GM04503 (cell line): ENCODE measurements around the gene RSRC1.
"Not testable (repeated sequence)": the region's sequence is repeated elsewhere in the genome, so short reads cannot be mapped to it uniquely, and the experiment has no call there.

Experiments used
- DNase-seq: peaks from one replicate; pipeline ENCODE4 v3.0.0-alpha.2; 2012; ENCODE audit warnings: low read depth

Gene RSRC1, protein sequence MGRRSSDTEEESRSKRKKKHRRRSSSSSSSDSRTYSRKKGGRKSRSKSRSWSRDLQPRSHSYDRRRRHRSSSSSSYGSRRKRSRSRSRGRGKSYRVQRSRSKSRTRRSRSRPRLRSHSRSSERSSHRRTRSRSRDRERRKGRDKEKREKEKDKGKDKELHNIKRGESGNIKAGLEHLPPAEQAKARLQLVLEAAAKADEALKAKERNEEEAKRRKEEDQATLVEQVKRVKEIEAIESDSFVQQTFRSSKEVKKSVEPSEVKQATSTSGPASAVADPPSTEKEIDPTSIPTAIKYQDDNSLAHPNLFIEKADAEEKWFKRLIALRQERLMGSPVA

DNA sequence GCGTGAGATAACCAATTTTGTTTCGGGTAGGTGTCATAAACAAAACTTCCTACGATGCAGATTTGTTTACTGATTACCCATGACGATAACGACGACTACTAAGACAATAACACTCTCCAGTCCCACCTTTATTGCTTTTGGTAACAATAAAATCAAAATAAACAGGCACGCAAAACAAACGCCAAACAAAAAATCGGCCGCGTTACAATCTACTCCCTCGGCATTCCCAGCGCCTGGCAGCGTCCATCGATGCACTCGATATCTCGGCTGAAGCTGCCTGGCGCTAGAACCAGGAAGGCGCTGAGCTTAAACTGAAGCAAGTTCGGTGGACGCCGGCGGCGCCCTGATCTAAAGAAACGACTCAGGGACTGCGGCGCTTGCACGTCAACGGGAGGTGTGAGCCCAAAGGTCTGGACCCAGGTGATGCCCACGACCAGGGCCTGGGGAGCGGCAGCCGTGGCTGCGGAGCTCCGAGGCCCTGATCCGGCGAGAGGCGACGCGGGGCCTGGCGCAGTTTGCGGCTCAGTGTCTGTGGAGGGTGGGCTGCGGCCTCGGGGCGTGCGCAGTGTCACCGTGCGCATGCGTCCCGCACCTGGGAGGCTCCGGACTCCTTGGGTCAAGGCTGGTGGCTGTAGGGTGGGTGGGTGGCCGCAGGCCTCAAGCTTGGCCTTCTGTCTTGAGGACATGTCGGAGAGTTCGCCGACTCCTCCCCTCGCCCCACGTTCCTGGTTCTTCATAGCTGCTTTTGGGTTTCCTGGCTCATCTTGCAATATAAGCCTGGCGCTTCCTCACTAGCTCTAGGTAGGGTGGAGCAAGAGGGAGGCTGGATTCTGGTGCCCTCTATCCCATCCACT, at the start of gene RSRC1:
Gene RSRC1 (plus strand): TSS at position 286 of the 854 bp plus-strand sequence. CDS start 12,016 bp downstream, outside the sequence.
- peak; percentile 64 for DNase-seq

DNA sequence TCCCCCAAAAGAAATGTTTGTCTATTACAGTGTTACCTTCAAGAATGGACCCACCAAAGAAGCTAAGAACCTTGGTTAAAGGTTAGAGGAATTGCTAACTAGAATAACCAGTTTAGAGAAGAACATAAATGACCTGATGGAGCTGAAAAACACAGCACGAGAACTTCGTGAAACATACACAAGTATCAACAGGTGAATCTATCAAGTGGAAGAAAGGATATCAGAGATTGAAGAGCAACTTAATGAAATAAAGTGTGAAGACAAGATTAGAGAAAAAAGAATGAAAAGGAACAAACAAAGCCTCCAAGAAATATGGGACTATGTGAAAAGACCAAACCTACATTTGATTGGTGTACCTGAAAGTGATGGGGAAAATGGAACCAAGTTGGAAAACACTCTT, 44.3 kb upstream of the RSRC1 start:
- DNase-seq, result not testable (repeated sequence)

DNA sequence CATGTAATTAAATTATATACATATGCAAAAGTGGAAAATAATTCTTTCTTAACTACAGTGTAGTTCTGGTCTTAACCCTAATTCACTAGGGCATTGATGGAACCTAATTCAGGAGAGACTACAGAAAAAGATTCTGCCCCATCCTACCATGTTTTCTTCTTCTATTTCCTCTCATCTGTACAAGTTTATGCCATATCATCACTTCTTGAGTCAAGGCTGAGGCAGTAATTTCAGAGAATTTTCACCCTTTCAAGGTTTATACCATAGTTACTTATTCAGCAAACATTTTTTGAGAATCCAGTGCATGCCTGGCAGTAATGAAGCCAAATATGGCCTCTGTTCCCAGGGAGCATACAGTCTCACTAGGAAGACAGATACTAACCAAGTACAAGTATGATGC, 37.1 kb upstream of the RSRC1 start:
- no peak for DNase-seq

DNA sequence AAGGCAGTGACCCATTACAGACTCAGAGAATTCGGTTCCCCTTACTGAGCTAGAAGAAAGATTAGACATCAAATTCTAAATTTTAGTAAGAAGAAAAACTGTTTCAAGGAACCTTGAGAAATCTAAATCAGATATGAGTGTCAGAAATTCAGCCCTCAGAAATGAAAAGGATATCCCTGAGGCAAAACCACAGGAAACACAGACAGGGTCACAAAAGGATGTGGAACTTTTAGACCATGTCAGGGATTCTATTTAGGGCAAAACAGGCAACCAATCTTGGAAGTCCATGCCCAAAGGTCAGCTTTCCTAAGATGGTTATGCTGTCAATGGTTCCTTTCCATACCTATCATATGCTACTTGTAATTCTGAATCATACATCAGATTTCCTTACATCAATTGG, 35.3 kb upstream of the RSRC1 start:
- DNase-seq, result no peak

DNA sequence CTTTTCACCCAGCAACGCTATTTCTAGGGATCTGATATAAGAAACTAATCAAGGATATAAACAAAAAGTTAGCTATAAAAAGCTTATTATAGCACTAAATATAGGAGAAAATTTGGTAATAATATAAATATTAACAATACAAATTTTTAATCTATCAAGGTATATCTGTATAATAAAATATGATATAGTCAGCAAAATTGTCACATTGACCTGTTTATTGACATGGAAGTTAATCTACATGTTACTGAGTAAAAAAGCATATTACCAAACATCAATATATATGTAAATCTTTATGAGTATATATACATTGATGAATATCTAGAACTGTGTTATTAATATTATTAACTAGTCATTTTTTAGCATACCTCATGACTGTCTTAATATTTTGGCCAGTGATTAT, 30.3 kb upstream of the RSRC1 start:
- DNase-seq, result no peak

DNA sequence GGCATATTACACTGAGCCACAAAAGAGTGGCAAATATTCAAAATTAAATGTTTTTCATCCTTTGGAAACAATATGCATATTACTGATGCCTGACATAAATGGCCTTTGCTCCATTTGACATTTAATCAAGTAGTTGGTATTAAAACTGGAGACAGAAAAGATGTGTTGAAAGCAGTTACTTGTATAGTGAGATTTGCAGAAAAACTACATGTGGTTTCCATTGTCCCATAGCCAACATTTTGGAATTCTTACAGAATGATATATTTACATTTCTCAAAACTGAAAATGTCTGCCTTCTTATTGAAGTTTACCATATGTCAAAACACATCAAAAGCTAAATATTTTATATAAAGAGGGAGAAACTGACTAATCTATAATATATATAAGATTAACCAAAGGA, 25.2 kb upstream of the RSRC1 start:
- no peak for DNase-seq

DNA sequence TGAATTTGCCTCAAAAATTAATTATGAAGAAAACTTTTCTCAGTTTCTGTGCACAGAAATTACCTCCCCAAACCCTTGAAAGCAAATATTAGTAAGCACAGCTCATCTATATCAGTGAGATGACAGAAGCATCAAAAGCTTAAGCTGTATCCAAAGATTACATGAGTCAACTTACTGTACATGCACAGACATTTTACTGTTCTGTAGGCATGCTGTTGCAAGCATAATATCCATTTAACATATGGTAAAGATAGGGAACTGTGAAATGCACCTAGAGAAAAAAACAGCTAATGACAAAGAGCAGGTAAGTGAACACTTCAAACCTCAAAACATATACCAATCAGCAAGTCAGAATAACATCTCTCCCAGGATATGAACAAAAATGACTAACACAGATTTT, 24.5 kb upstream of the RSRC1 start:
- DNase-seq, result no peak

DNA sequence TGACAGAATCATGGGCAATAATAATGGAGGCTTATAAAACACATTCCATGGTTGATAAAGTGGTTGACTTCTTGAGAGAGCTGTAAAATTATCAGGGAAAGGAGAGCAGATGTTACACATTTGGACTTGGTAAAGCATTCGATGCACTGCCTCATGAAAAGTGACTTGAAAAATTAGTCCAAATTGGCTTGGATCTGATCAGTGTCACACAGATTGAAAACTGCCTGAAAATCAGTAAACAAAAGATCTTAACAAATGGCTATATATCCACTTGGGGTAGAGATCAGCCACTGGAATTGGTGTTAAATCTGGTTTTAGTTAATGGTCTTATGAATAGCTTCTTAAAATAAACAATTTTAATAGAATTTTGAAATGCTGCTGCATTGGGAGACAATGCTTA, 24.0 kb upstream of the RSRC1 start:
- no peak for DNase-seq

DNA sequence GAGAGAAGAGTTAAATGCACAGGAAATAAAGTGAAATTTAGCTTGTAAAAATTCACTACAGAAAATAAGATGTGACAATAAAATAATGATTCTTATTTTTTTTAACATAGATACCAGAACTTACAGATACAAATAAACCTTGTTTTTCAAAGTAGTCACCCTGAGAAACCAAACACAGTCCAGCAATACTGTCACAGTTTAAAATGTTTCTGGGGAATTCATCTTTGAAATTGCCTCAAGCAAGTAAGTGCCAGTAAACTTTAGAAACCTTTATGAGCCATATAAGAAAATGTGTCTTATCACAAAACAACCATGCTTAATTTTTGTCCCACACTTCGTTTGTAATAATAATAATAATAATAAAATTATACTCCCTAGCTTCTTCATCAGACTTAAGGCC, 23.5 kb upstream of the RSRC1 start:
- no peak for DNase-seq

DNA sequence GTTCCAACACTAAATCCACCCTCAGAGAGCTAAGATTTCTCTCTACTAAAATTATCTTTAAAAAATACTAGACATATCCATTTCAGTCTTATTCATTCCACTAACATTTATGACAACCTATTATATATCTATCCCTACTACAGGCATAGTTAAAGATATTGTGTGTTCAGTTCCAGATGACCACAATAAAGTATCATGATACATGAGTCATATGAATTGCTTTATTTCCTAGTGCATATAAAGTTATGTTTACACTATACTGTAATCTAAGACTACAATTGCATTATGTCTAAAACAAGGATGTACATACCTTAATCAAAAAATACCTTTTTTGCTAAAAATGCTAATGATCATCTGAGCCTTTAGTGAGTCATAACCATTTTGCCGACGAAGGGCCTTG, 23.1 kb upstream of the RSRC1 start:
- DNase-seq, result no peak

DNA sequence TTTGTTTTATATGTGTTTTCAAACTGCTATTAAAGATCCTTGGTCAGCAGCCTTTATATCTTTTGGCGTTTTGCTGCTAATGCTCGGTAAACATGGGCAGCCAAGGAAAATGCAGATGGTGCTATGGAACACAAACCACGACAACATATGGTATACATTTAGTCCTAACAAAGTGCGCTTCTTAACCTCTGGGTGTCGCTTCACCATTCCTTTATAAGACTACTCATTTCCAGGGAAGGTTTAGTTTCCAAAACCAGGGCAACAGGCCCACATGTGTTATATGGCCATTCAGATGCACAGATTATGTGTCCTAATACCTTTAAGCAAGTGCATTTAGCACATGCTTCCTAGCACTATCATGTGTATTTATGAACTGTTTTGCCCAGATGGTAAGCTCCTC, 18.4 kb upstream of the RSRC1 start:
- peak; percentile 3 for DNase-seq

DNA sequence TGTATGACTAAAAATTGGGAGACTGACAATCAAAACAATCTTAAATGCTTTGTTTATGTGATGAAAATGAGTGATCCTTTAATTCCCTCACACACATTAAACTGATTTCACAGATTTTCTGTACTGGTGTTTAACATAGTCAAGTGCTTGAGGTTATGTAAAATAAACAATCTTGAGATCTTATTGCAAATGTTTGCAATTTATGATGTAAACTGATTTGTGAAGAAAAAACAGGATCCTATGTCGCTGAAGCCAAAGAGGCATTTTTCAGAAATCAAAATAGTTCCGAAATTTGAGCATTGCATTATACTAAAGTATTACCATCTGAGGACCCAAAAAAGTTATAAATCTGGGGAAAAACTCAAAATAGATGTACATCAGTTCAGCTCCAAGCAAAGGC, 16.4 kb upstream of the RSRC1 start:
- no peak for DNase-seq

DNA sequence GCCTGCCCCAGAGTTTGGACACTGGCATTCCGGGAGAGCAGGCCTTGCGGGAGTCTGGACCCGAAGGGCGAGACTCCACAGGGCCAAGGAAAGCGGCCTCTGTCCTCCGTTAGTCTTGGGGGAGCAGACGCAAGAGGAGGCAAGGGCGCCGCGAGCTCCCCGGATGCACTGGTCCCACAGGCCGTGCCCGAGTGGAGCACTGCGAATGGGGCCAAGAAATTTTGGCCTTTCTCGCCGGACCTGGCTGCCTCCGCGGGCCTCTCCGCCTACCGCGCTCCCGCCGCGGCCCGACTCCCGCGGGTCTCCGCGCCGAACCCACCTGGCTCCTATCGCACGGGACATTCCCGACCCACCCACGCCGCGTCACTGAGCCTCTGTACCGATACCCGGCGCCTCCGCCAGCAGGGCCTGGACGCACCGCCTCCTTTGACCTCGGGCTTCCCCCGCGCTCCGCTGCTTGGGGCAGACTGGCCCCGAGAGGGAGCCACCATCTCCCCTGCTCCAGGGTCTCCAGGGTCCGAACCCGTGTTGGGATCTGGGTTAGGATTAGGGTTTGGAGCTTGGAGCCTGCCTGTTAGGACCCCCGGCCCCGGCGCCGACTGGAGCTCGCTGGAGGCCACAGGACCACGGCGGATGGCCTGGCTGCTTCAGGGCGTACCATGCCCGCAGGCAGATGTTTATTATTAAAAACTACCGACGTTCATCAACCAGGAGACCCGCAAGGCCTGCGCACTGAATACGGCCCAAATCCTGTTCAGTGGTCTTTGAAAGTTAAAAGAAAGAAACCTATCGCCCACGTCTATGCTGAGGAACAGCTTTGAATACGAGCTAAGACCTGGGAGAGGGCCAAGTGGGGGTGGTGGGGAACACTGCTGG, 15.4 kb upstream of the RSRC1 start:
- DNase-seq, result no peak

DNA sequence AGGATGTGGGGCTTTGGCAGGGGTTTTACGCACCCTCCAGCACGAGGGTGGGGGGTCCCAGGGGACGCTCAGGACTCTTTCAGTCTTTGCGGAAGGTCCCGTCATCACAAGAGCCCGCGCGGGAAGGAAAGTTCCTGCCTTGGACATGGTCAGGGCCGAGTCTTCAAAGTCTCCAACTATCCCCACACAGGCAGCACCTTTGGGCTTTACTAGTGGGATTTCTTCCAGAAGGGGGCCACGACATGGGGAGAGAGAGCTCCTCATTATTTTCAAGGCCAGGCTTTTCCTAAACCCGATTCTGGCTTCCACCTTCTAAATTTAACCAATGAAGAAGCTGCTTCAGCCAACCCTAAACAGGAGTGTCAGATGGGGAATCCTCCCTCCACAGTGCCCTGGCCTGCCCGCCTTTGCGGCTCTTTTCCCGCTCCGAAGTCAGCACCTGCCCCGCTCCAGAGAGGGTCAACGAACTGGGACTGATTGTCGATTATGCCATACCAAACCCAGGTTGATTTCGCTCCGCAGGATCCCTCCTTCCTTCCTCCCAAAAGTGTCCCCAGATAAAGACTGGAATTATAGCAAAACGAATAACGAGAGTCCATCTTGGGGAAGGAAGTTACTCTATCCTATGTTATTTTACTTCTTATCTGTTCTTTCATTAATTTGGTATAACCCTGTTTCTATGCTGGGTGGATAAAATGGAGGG, 14.6 kb upstream of the RSRC1 start:
- DNase-seq, result no peak

DNA sequence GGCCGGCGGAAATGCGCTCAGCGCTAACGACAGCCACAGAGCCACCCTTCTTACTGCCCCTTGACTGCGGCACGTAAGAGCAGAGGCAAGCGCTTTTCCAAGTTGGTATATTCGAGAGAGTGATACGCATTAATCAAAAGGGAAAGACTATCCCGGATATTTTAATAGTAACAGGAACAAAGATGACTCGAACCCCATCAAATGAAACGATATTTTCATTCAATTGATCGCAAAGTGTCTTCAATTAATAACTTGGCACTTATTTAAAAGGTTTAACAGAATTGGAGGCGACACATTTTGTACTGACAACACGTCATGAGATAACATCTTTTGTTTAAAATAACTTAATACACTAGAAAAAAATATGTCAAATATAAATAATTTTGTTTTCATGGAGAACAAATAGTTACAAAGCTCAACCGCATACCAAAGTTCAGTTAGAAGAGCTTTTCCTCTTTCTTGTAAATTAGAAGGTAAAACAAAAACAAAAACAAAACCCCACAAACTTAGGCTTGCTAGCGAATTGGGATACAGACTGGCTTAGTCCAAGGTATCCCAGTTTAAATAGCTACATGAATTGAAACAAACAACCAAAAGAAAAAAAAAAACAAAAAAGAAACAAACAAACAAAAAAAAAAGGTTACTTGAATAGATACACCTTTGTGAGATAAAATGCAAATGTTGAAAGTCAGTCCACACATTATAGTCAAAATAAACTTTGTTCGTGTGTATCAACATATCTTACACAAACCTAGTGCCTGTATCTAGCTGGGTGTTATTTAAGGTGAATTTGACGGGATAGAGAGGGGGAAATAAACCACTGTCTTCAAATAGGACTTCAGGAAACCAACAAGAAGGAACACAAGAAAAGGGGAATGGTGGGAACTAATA, 13.8 kb upstream of the RSRC1 start:
- DNase-seq, result no peak

DNA sequence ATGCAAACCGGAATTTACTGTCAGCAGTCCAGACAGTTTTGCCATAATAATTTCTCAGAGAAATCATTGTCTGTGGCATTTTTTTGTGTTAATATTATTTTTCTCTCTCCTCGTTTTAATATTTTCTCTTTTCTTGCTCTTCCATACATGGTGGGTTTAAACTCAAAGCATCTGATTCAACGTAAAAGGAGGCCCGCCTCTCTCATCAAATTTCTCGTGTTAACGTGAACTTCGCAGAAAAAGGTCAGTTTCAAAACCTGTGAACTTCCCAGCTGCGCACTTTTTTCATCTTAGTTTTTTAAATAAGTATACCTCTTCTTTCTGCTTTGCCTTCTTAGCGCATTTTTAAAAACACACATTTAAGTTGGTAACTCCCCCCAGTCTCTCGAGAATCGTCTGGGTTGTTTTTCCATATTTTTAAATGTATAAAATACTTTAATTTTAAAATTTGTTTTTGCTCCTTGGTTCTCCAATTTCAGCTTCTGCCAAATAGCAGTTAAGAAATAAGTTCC, 12.8 kb upstream of the RSRC1 start:
- DNase-seq, result no peak

DNA sequence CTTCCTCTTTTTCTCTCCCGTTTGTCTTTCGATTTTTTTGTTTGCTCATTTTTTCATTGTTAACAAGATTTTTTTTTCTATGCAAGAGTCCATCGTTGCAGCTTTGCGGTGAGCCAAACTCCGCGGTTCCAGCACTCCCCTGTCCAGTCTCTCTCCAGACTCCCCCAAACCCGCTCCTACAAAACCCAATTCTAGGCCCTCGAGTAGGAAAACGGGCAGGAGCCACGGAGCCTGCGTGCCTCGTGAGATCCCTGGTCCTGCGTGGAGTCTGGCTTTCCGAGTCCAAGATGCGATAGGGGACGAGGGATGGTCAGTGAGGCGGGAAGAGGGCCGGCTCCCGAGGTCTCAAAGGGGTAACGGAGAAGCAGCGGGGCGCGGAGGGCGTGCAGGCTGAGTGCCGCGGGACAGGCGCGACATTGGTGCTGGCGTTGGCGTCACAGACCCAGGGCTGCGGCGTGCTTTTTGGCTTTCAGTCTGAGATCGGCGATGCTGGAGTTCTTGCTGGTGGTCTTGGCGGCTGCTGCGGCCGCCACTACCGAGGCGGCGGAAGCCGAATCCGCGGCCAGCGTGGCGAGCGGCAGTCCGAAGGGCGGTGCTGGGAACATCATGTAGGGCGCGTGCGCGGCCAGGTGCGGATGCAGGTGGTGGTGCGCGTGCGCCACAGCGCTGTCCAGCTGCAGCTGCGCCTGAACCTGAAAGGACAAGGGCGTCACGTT, 12.1 kb upstream of the RSRC1 start:
- DNase-seq, result no peak

DNA sequence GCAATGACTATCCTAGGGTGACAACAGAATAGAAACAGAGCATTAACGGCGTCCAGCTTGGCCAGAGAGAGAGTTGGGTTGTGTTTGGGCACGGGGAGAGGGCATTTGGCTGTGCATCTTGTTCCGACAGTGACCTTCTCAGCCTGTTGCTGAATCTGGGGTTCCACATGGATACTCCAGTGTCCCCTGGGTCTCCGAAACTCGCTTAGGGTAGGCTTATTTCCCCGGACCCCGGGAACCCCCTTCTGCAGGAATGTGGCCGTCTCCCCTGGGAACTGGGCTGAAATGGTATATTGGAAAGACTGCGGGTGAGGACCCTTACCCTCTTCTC, 11.6 kb upstream of the RSRC1 start:
- DNase-seq, result no peak

DNA sequence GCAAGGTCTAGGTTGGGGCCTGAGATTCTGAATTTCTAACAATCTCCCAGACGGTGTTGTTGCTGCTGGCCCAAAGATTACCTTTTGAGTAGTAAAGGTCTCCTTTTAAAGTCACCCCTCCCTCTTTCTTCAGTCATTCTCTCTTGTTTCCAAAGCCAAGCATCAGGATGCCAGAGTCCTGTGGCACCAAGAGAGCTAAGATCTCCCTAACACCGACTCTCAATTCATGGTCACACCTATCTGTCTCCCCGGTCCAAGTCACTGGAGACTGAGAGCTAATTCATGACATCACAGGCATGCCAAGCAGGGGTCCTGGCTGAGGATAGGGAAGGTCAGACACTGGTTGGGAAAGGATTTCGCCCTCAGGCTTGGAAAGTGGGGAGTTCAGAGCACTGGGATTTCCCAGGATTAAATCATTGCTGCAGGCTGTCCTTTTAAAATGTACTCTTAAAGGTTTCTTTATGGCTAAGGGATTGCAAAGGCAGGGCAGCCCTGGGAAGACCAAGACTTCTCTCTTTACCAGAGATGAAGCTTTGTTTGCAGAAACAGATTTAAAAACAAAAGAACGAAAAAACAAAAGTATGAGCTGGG, 11.0 kb upstream of the RSRC1 start:
- no peak for DNase-seq

DNA sequence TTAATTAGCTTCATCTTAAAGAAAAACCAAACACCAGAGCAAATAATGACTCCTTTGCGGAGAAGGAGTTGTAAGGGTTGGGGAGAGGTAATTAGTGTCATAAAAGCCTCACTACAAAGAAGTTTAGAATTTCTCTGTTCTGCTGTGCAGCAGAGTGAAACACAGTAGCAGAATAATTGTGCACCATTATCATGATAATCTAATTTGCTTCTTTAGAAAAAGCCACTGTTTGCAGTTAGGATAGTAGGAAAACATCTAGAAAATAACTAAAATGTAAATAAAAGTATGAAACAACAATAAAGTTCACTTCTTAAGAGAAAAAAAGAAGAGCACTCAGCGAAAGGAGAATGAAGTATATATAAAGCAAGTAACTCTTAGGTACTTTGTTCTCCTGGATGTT, 9.2 kb upstream of the RSRC1 start:
- no peak for DNase-seq
